ENCODE results near the gene GRID1. TPM values are rescaled to one million over a fixed set of nuclear protein-coding genes. Genes with fewer than 3 reads are reported as not detected.

GRID1 gene
- total RNA-seq, 2 donors from 2014 or later, result 0.27 to 0.85 TPM

DNA sequence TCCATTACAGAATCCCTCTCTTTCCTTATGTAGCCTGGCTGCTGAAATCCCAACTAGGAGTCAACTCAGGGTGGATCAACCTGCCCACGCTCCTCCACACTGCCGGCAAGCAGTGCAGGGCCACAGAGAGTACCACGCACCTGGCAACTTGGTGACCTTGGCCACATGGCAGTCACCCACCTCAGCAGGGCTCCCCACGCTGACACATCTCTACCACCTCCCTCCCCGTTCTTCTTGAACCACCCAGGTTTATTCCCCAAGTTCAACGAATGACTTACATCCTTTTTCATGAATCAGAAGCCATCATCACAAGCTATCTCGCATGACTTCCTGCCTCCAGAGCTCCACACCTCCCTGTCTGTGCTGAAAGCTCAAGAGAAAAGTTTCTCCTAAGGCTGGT, 153.4 kb downstream of the GRID1 start:
- Histone ChIP-seq H3K27me3 (replicated peaks; ENCODE audit: insufficient read depth) (no peaks in the 10 kb centered on the region), H3K4me3 (no peak overlapping the region), H3K27ac (no peak overlapping the region), H3K36me3 (no peaks in the 10 kb centered on the region), H3K4me1 (ENCODE audit: control insufficient read depth in 1 of 2, low read depth in 2 of 2) (no peaks in the 10 kb centered on the region), H3K9me3 (no peaks in the 10 kb centered on the region)
- no peak for ATAC-seq (ENCODE audit: insufficient number of reproducible peaks, low FRiP score, low read depth)
- no peak for DNase-seq (ENCODE audit: low spot score)
- TF ChIP-seq, protein P1, sequence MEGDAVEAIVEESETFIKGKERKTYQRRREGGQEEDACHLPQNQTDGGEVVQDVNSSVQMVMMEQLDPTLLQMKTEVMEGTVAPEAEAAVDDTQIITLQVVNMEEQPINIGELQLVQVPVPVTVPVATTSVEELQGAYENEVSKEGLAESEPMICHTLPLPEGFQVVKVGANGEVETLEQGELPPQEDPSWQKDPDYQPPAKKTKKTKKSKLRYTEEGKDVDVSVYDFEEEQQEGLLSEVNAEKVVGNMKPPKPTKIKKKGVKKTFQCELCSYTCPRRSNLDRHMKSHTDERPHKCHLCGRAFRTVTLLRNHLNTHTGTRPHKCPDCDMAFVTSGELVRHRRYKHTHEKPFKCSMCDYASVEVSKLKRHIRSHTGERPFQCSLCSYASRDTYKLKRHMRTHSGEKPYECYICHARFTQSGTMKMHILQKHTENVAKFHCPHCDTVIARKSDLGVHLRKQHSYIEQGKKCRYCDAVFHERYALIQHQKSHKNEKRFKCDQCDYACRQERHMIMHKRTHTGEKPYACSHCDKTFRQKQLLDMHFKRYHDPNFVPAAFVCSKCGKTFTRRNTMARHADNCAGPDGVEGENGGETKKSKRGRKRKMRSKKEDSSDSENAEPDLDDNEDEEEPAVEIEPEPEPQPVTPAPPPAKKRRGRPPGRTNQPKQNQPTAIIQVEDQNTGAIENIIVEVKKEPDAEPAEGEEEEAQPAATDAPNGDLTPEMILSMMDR (IDR thresholded peaks at IDR 0.05), result no peak

DNA sequence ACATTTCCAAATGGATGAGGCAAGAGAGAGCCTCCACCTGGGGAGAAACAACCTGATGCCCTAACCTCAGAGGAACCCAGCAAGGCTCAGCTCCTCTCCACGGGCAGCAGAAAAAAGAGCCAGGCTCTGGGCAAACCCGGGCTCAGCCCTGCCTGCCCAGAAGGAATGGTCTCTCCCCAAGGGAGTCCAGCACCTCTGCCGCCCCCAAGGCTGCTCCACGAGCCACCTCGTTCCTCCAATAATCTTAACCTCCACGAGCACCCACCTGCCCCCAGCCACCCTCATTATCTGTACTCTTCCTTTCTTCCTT, 154.2 kb downstream of the GRID1 start:
- H3K27ac ChIP-seq, result no peak overlapping the region
- TF ChIP-seq, protein P1 (IDR thresholded peaks at IDR 0.05), result no peak

GRCh38 chr10:86211691-86212390, 154.8 kb downstream of the GRID1 start:
- H3K36me3 ChIP-seq, result no peaks in the 10 kb centered on the region
- H3K4me3 ChIP-seq, result no peak overlapping the region
- H3K4me1 ChIP-seq (ENCODE audit: control insufficient read depth in 1 of 2, low read depth in 2 of 2), result no peaks in the 10 kb centered on the region
- TF ChIP-seq, protein P1 (IDR thresholded peaks at IDR 0.05), result no peak
- no peak overlapping the region for H3K27ac ChIP-seq
- no peaks in the 10 kb centered on the region for H3K9me3 ChIP-seq
- no peaks in the 10 kb centered on the region for H3K27me3 ChIP-seq (replicated peaks; ENCODE audit: insufficient read depth)
- DNase-seq (ENCODE audit: low spot score), result no peak
- no peak for ATAC-seq (ENCODE audit: insufficient number of reproducible peaks, low FRiP score, low read depth)

More for the DNA sequence above, 154.2 kb downstream of the GRID1 start:
- Histone ChIP-seq H3K27me3 (replicated peaks; ENCODE audit: insufficient read depth) (no peaks in the 10 kb centered on the region), H3K9me3 (no peaks in the 10 kb centered on the region), H3K4me1 (ENCODE audit: control insufficient read depth in 1 of 2, low read depth in 2 of 2) (no peaks in the 10 kb centered on the region), H3K36me3 (no peaks in the 10 kb centered on the region), H3K4me3 (no peak overlapping the region)
- DNase-seq (ENCODE audit: low spot score), result no peak
- no peak for ATAC-seq (ENCODE audit: insufficient number of reproducible peaks, low FRiP score, low read depth)

GRCh38 chr10:86210416-86210815, 156.2 kb downstream of the GRID1 start:
- no peaks in the 10 kb centered on the region for H3K36me3 ChIP-seq
- DNase-seq (ENCODE audit: low spot score) (no peak), ATAC-seq (ENCODE audit: insufficient number of reproducible peaks, low FRiP score, low read depth) (no peak)
- no peaks in the 10 kb centered on the region for H3K9me3 ChIP-seq
- TF ChIP-seq, protein P1 (IDR thresholded peaks at IDR 0.05), result no peak
- no peak overlapping the region for H3K27ac ChIP-seq
- no peaks in the 10 kb centered on the region for H3K4me1 ChIP-seq (ENCODE audit: control insufficient read depth in 1 of 2, low read depth in 2 of 2)
- H3K27me3 ChIP-seq (replicated peaks; ENCODE audit: insufficient read depth), result no peaks in the 10 kb centered on the region
- H3K4me3 ChIP-seq, result no peak overlapping the region

GRCh38 chr10:86209726-86210125, 156.9 kb downstream of the GRID1 start:
- TF ChIP-seq, protein P1 (IDR thresholded peaks at IDR 0.05), result no peak
- Histone ChIP-seq H3K9me3 (no peaks in the 10 kb centered on the region), H3K4me3 (no peak overlapping the region), H3K4me1 (ENCODE audit: control insufficient read depth in 1 of 2, low read depth in 2 of 2) (no peaks in the 10 kb centered on the region), H3K36me3 (no peaks in the 10 kb centered on the region), H3K27ac (no peak overlapping the region), H3K27me3 (replicated peaks; ENCODE audit: insufficient read depth) (no peaks in the 10 kb centered on the region)
- DNase-seq (ENCODE audit: low spot score) (no peak), ATAC-seq (ENCODE audit: insufficient number of reproducible peaks, low FRiP score, low read depth) (no peak)
